Inflammatory macrophage treated with lipopolysaccharide for 1 hour (primary cell): ENCODE data around the gene DEPDC1B.
"Not testable (repeated sequence)": the region's sequence is repeated elsewhere in the genome, so short reads cannot be mapped to it uniquely, and the experiment has no call there.

Experiments
- DNase-seq, 2 donors: peaks; one replicate each; pipeline ENCODE4 v3.0.0-alpha.2; 2020 to 2022

DEPDC1B gene, protein sequence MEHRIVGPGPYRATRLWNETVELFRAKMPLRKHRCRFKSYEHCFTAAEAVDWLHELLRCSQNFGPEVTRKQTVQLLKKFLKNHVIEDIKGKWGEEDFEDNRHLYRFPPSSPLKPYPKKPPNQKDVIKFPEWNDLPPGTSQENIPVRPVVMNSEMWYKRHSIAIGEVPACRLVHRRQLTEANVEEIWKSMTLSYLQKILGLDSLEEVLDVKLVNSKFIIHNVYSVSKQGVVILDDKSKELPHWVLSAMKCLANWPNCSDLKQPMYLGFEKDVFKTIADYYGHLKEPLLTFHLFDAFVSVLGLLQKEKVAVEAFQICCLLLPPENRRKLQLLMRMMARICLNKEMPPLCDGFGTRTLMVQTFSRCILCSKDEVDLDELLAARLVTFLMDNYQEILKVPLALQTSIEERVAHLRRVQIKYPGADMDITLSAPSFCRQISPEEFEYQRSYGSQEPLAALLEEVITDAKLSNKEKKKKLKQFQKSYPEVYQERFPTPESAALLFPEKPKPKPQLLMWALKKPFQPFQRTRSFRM

DNA sequence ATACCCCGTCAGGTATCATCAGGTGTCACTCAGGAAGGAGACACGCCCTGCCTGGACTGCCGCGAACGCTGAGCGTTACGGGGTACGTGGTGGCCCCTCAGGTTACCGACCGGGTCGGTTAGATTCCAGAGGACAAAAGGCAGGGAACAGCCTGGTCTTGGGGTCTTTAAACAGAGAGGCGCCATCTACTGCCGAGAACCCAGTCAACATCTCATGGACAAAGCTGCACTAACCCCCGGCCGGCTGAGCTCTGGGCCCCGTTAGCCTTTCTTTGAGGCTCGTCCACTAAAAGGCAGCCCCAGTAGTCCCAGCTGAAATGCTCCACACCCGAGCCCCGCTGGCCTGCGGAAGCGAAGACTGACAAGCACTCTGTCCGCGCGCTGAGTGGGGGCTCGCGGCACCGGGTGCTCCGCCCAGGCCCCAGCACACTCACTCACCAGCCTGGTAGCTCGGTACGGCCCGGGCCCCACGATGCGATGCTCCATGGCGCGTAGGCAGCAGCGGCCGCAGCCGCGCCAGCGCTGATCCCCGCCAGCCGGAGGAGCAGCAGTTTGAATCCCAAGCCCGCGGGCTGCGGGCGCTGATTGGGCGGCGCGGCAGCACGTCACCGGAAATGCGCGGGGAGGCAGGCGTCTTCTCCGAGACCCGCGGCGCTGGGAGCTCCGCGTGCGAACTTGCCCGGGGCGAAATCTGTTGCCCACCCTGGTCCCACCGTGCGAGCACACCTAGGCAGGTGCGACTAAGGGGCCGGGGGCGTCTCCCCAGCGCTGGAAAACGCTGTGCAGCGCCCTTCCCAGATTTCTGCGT is at the start of gene DEPDC1B:
Gene DEPDC1B, minus strand, starts transcription at position 558 of the 807 bp plus-strand sequence. Its CDS starts 73 bp downstream, at position 485.
- DNase-seq, result peak; percentile 79 to 85

DNA sequence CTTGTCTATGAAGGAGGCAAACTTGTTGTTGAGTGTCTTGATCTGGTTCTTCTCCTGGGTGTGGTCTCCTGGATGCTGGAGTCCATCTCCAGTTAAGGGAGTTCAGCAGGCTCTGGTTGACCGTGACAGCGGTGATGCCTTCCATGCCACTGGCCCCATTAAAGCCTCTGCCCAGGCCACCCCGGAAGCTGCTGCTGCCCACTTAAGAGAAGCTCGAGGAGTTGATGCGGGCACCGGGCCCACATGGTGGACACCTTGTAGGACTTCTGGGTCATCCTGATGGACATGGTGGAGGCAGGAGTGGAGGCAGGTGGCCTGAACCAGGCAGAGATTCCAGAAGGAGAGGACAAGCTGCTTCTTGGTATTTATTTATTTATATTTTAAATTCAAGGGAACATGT is 44.7 kb upstream of the DEPDC1B start:
- DNase-seq, result no peak

DNA sequence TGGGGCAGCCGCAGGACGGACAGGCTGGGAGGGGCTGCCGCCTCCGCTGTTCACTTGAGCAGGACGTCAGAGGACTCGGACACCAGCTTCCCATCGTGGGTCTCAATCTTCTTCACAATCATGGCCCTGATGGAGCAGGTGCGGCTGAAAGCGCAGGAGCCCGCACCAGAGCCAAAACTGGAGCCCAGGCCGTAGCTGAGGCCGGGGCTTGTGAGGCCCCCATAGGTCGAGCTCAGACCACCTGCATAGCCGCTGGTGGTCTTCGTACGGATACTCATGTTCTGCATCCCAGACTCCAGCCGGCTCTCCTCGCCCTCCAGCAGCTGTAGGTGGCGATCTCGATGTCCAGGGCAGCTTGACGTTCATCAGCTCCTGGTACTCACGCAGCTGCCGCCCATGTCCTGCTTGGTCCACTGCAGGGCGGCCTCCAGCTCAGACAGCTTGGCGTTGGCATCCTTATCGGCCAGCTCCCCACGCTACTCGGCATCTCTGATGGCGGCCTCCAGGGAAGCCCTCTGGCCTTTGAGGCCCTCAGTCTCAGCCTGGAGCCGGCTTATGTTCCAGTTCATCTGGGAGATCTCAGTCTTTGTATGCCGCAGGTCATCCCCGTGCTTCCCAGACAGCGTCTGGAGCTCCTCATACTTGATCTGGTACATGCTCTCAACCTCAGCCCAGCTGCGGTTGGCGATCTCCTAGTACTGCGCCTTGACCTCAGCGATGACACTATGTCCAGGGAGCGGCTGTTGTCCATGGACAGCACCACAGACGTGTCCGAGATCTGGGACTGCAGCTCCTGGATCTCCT is 43.7 kb upstream of the DEPDC1B start:
- DNase-seq, result no peak

DNA sequence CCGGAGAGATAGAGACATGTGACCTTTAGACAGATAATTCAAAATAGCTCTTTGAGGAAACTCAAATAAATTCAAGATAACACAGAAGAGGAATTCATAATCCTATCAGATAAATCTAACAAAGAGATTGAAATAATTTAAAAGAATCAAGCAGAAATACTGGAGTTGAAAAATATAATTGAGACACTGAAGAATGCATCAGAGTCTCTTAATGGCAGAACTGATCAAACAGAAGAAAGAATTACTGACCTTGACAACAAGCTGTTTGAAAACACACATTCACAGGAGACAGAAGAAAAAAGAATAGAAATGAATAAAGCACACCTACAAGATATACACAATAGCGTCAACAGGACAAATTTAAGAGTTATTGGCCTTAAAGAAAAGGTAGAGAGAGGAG is 40.4 kb upstream of the DEPDC1B start:
- no peak for DNase-seq

DNA sequence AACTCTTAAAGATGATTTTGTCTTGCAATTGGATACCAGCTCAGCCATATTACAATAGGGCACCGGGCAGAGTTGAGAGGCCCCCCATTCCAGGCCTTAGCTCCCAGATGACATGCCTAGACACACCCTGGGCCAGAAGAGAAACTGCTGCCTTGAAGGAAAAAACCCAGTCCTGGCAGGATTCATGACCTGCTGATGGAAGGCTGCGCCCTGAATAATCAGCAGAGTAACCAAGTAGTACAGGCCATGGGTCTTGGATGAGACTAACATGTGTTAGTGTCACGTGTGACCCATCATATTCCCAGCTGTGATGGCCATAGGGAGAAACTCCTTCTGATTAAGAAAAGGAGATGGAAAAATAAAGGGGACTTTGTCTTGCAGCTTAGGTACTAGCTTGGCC is 39.0 kb upstream of the DEPDC1B start:
- no peak for DNase-seq

DNA sequence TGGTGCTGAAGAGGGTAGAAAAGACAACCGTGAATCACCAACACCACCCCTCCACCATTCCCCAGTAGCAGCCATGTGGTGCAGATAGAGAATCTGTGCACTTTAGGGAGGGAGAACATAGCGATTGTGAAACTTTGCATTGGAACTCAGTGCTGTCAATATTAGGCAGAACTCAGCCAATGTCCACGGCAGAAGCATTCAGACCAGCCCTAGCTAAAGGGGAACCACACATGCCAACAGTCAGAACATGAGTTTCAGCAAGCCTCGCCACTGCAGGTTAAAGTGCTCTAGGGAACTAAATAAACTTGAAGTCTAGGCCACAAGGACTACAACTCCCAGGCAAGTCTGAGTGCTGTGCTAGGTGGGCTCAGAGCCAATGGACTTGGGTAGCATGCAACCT is 38.5 kb upstream of the DEPDC1B start:
- no peak for DNase-seq

DNA sequence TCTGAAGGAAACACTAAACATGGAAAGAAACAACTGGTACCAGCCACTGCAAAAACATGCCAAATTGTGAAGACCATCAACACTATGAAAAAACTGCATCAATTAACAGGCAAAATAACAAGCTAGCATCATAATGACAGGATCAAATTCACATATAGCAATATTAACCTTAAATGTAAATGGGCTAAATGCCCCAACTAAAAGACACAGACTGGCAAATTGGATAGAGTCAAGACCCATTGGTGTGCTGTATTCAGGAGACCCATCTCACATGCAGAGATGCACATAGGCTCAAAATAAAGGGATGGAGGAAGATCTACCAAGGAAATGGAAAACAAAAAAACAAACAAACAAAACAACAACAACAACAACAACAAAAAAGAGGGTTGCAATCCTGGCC is 30.9 kb upstream of the DEPDC1B start:
- not testable (repeated sequence) for DNase-seq

DNA sequence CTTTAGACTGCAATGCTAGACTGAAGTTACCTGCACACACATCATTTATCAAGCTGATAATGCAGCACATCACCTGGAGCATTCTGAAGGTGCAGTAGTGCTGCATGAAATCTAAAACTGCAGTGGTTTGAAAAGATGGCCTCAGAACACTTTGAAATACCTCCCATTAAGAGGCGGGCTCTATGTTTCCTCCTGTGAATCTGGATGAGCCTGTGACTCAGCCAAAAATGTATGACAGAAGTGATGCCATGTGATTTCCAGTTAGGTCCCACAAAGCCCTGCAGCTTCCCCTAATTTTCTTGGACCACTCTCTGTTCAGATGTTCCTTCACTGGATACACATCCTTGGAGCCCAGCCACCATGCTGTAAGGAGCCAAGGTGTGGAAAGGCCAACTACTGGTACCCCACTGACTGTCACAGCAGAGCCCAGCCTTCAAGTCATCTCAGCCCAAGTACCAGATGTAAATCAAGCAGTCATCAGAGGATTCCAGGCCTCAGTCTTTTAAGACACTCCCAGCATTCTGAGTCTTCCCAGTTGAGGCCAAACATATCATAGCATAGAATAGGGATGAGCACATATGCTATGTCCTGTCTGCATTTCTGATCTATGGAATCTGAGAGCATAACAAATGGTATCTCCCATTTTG is 27.2 kb upstream of the DEPDC1B start:
- DNase-seq, result peak; percentile 23 to 28

DNA sequence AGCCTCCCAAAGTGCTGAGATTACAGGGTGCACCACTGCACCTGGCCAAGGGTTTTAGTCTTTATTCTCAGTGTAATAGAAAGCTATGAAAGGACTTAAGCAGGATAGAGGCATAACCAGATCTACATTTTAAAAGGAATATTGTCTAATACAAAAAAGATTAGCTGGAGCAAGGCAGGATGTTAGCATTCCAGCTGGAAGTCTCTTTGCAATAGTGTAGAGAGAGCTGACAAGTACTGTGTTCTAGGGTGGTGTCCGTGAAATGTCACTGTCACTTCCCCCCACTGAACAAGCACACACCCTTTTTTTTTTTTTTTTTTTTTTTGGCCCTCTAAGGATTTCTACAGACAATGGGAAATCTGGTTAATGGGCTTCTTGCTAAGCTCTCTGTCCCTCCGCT is 24.2 kb upstream of the DEPDC1B start:
- DNase-seq, result no peak

DNA sequence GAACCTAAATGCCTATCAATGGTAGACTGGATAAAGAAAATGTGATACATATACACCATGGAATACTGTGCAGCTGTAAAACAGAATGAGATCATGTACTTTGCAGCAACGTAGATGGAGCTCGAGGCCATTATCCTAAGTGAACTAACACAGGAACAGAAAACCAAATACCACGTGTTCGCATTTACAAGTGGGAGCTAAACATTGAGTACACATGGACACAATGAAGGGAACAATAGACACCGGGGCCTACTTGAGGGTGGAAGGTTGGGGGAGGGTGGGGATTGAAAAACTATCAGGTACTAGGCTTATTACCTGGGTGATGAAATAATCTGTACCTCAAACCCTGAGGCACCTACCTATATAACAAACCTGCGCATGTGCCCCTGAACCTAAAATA is 22.4 kb upstream of the DEPDC1B start:
- no peak for DNase-seq

DNA sequence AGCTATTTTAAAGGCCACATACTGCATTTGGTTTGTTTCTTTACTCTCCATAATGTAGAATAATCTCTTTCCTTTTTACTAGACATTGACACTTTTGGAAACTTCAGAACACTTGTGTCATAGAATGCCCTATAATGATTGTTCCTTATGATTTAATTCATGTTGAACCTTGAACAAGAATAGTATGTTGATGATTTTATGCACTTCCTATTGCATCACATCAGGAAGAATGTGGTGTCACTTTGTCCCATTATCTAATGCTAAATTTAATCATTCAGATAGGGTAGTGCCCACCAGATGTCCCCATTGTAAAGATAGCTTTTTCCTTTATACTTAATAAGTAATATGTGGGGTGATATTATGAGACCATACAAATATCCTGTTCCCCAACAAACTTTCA is 19.4 kb upstream of the DEPDC1B start:
- DNase-seq, result no peak

DNA sequence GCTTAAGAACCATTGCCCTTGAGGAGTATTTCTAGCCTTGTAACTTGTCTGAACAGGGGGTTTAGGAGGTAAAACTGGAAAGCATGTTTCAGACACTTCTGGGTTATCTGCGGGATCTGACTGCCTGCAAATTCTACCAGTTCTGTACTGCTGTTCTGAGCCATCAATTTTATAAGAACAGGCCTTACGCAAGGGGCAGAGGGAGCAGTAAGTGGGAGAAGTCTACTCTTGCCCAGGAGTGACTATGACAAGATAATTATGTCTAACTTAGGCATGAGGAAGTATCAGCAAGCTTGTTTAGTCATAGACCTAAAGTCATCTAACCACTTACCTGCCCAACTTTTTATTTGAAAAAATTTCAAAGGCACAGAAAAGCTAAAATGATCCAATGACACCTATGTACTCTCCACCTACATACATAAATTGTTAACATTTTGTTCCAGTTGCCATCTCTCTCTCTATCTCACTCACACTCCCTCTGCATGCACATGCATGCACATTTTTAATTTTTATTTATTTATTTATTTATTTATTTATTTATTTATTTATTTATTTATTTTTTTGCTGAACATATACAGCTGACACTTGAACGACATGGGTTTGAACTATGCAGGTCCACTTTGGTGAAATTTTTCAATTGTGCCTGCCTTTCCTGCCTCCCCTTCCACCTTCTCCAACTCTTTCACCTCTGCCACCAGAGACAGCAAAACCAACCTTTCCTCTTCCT is 18.4 kb upstream of the DEPDC1B start:
- DNase-seq, result no peak

DNA sequence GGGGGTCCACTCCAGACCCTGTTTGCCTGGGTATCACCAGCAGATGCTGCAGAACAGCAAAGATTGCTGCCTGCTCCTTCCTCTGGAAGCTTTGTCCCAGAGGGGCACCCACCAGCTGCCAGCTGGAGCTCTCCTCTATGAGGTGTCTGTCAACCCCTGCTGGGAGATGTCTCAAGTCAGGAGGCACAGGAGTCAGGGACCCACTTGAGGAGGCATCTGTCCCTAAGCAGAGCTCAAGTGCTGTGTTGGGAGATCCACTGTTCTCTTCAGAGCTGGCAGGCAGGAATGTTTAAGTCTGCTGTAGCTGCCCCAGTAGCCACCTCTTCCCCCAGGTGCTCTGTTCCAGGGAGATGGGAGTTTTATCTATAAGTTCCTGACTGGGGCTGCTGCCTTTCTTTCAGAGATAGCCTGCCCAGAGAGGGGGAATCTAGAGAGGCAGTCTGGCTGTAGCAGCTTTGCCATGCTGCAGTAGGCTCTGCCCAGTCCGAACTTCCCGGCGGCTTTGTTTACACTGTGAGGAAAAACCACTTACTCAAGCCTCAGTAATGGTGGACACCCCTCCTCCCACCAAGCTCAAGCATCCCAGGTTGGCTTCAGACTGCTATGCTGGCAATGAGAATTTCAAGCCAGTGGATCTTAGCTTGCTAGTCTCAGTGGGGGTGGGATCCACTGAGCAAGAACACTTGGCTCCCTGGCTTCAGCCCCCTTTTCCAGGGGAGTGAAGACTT is 15.4 kb upstream of the DEPDC1B start:
- DNase-seq, result not testable (repeated sequence)

DNA sequence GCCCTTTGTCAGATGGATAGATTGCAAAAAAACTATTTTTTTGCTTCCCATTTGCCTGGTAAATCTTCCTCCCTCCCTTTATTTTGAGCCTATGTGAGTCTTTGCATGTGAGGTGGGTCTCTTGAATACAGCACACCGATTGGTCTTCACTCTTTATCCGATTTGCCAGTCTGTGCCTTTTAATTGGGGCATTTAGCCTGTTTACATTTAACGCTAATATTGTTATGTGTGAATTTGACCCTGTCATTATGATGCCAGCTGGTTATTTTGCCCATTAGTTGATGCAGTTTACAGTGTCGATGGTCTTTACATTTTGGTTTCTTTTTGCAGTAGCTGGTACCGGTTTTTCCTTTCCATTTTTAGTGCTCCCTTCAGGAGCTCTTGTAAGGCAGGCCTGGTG is 13.0 kb upstream of the DEPDC1B start:
- no peak for DNase-seq

DNA sequence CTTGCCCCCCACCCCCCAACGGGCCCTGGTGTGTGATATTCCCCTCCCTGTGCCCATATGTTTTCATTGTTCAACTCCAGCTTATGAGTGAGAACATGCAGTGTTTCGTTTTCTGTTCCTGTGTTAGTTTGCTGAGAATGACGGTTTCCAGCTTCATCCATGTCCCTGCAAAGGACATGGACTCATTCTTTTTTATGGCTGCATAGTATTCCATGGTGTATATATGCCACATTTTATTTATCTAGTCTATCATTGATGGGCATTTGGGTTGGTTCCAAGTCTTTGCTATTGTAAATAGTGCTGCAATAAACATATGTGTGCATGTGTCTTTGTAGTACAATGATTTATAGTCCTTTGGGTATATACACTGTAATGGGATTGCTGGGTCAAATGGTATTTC is 11.9 kb upstream of the DEPDC1B start:
- DNase-seq, result not testable (repeated sequence)

DNA sequence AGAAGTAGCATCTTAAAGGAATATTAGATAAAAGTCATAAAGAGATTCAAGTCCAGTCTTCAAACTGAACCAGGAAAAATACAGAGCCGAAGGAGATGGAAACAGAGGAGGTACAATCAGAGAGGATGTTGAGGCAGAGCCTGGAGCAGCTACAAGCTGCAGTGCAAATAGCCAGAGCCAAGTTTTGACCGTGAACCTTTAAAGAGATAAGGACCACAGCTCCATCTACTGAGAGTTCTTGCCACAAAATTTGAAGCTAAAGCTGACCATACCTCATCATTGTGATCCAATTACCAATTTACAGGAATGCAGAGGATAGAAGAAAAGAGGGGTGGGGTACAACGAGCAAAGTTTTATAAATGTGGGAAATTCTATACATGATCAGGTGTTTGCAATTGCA is 10.4 kb upstream of the DEPDC1B start:
- no peak for DNase-seq

DNA sequence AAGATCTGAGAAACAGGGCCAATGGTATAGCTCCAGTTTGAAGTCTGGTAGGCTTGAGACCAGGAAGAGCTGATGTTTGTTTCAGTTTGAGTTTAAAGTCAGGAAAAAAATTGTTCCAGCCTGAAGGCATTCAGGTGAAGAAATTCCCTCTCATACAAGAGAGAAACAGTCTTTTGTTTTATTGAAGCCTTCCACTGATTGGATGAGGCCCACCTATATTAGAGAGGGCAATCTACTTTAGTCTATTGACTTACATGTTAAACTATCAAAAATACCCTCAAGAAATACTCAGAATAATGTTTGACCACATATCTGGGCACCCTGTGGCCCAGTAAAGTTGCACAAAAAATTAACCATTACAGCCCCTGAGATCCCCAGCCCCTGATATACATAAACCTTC is 5.2 kb upstream of the DEPDC1B start:
- no peak for DNase-seq

DNA sequence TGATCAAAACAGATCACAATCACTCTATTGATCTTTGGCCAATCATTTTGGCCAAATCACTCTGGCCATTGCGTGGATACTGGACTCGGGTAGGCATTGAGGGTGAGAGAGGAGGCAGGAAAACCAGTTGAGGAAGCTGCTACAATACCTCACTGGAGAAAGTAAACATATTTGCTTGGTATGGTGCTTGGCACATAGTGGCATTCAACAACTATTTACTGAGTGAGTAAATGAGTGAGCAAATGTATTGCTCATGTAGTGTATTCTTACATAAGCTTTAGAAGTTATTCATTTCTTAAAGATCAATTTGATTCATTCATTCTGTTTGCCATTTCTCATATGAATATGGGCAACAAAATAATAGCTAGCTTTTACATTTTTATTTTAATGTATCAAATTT is 4.0 kb upstream of the DEPDC1B start:
- DNase-seq, result no peak

DNA sequence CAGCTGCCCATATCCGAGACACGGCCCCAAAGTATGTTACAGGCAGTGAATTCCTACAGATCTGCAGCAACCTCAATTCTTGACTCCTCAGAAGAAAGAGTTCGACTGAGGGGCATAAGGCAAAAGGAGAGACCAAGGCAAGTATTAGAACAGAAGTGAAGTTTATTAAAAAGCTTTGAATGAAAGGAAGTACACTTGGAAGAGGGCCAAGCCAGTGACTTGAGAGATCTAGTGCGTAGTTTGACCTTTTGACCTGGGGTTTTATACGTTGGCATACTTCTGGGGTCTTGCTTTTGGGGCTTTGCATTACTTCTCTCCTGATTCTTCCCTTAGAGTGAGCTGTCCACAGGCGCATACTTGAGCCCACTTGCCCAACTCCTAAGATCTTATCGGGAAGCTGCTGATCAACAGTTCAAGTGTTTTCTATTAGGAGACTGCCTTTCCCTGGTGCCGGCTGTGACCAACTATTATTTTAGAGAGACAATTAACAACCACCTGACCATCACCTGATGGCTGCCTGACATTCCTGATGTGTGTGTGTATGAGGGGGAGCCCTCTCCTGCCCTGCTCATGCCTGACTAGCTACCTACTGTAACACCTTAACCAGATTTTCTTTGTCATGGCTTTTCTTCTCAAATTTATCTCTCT is 1.5 kb upstream of the DEPDC1B start:
- no peak for DNase-seq

DNA sequence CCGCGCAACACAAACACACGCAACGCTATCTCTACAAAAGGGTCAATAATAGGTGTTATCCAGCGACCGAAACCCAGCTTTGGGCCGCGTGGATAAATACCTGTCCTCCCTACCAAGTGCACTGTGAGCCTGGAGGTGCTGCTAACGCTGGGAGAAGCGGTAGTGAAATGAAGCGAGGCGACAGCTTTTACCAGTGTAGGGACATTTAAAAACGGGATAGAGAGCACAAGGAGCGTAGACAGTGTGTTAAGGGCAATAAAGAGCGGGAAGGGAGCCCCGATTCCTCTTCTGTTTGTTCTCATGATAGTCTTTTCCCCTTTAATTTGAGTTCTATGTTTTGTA is 421 bp upstream of the DEPDC1B start:
- DNase-seq, result peak in 1 of 2 donors; percentile 22

DNA sequence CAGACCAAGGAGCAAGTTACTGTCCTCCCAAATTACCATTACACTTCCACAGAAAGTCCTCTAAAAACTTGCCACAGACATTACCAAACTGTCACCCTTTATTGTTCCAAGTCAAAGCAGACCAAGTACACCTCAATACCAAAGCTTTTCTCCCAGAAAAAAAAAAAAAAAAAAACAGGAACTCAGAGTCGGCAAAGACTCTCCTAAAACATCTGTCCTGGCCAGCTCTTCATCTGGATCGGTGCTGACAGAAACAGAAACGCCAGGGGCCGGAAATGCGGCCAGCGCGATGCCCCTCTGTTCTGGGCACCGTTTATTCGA is 718 bp downstream of the DEPDC1B start:
- no peak for DNase-seq
